Kidney glomerular epithelial cell (primary cell): Measurements from ENCODE around the gene LUC7L.

ENCODE experiments used
- DNase-seq: peaks from one replicate; lab custom pipeline; 2025; lab: John Stamatoyannopoulos, UW

LUC7L gene

GRCh38 chr16:140175-140857 lies 88.9 kb downstream of the LUC7L start:
- no peak for DNase-seq
